Measurements from ENCODE around the gene GFPT2.

DNA sequence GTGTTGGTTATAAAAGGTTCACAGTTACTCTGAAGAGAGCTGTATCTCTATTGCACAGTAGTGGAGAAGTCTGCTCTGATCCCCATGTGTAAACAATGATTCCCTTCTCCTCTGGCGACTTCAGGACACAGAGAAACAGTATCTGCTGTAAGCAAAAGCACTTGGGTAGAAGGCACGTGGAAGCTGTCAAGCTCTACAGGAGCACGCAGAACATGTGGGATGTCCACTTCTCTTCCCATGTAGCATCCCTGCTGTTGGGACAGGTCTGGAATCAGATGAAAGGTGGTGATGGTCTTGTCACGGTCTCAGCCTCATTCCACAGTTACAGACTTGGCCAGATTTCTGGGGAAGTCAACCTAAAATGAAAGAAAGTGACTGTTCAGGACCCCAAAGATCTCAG is 51.9 kb downstream of the GFPT2 start:
- TF ChIP-seq POLR2A (IDR thresholded peaks at IDR 0.05) (no peak), CTCF (IDR thresholded peaks at IDR 0.05) (no peak)
